ENCODE results near the gene MTM1. TPM values are rescaled to one million over a fixed set of nuclear protein-coding genes. Genes with fewer than 3 reads are reported as not detected.

The MTM1 gene
- total RNA-seq, 1 donor from 2014 or later, result 15.3 TPM

GRCh38 chrX:150543230-150544155, 24.9 kb upstream of the MTM1 start:
- DNase-seq (ENCODE audit: low spot score), result peak; percentile 19
- Histone ChIP-seq H3K4me2 (no peak overlapping the region), H4K20me1 (ENCODE audit: low read depth) (no peaks in the 10 kb centered on the region), H3F3A (ENCODE audit: low read depth) (no peaks in the 10 kb centered on the region), H3K4me3 (no peak overlapping the region), H3K27me3 (peaks cover 21% of the 10 kb centered on the region), H3K9ac (no peak overlapping the region), H3K36me3 (no peaks in the 10 kb centered on the region), H3K27ac (no peak overlapping the region), H3K4me1 (no peaks in the 10 kb centered on the region), H3K9me3 (ENCODE audit: low read depth) (no peaks in the 10 kb centered on the region), H2AFZ (replicated peaks) (no peak overlapping the region), H3K79me2 (ENCODE audit: low read depth) (no peaks in the 10 kb centered on the region)
- H3K27me3 Mint-ChIP-seq (ENCODE audit: insufficient read depth, low read depth), result peaks cover 2% of the 10 kb centered on the region
- H3K9me3 Mint-ChIP-seq, result peaks cover 13% of the 10 kb centered on the region
- no peak for TF ChIP-seq EZH2phosphoT487 (IDR thresholded peaks at IDR 0.05)
- no peak for TF ChIP-seq CTCF (IDR thresholded peaks at IDR 0.05)
- TF ChIP-seq EZH2 (IDR thresholded peaks at IDR 0.05), result no peak
- H3K36me3 Mint-ChIP-seq, result no peaks in the 10 kb centered on the region
- no peak overlapping the region for H3K27ac Mint-ChIP-seq
- H3K4me1 Mint-ChIP-seq, result peaks cover 13% of the 10 kb centered on the region
- H3K4me3 Mint-ChIP-seq, result no peak overlapping the region

GRCh38 chrX:150544222-150544787, 24.1 kb upstream of the MTM1 start:
- Mint-ChIP-seq H3K9me3 (peaks cover 13% of the 10 kb centered on the region), H3K27ac (no peak overlapping the region), H3K36me3 (no peaks in the 10 kb centered on the region), H3K4me3 (no peak overlapping the region), H3K27me3 (ENCODE audit: insufficient read depth, low read depth) (peaks cover 5% of the 10 kb centered on the region), H3K4me1 (peaks cover 16% of the 10 kb centered on the region)
- H3K4me3 ChIP-seq, result no peak overlapping the region
- no peaks in the 10 kb centered on the region for H3F3A ChIP-seq (ENCODE audit: low read depth)
- H3K36me3 ChIP-seq, result no peaks in the 10 kb centered on the region
- no peak overlapping the region for H2AFZ ChIP-seq (replicated peaks)
- peak; percentile 50 for DNase-seq (ENCODE audit: low spot score)
- no peaks in the 10 kb centered on the region for H3K4me1 ChIP-seq
- H3K27ac ChIP-seq, result no peak overlapping the region
- no peak overlapping the region for H3K4me2 ChIP-seq
- no peaks in the 10 kb centered on the region for H3K79me2 ChIP-seq (ENCODE audit: low read depth)
- no peak overlapping the region for H3K9ac ChIP-seq
- H4K20me1 ChIP-seq (ENCODE audit: low read depth), result no peaks in the 10 kb centered on the region
- TF ChIP-seq EZH2phosphoT487 (IDR thresholded peaks at IDR 0.05) (no peak), CTCF (IDR thresholded peaks at IDR 0.05) (peak; percentile 27)
- H3K27me3 ChIP-seq, result peaks cover 29% of the 10 kb centered on the region
- no peaks in the 10 kb centered on the region for H3K9me3 ChIP-seq (ENCODE audit: low read depth)

GRCh38 chrX:150544835-150545770, 23.3 kb upstream of the MTM1 start:
- TF ChIP-seq EZH2 (IDR thresholded peaks at IDR 0.05) (no peak), CTCF (IDR thresholded peaks at IDR 0.05) (no peak), EZH2phosphoT487 (IDR thresholded peaks at IDR 0.05) (no peak)
- Histone ChIP-seq H3K4me2 (no peak overlapping the region), H3K27ac (no peak overlapping the region), H3K4me3 (no peak overlapping the region), H3F3A (ENCODE audit: low read depth) (no peaks in the 10 kb centered on the region), H3K9ac (no peak overlapping the region), H3K36me3 (no peaks in the 10 kb centered on the region), H2AFZ (replicated peaks) (no peak overlapping the region), H4K20me1 (ENCODE audit: low read depth) (no peaks in the 10 kb centered on the region), H3K27me3 (peaks cover 37% of the 10 kb centered on the region), H3K4me1 (no peaks in the 10 kb centered on the region), H3K9me3 (ENCODE audit: low read depth) (no peaks in the 10 kb centered on the region), H3K79me2 (ENCODE audit: low read depth) (no peaks in the 10 kb centered on the region)
- Mint-ChIP-seq H3K4me1 (peaks cover 16% of the 10 kb centered on the region), H3K4me3 (no peak overlapping the region), H3K27ac (no peak overlapping the region), H3K9me3 (peaks cover 12% of the 10 kb centered on the region), H3K27me3 (ENCODE audit: insufficient read depth, low read depth) (peaks cover 5% of the 10 kb centered on the region), H3K36me3 (no peaks in the 10 kb centered on the region)
- DNase-seq (ENCODE audit: low spot score), result no peak
